Heart left ventricle (tissue), 16 donors: ENCODE results near the gene BLID. TPM values are rescaled to one million over a fixed set of nuclear protein-coding genes. Genes with fewer than 3 reads are reported as not detected.

Experiments used
- ATAC-seq, 4 donors: fragments of 200-7000 bp; cut with Tn5 transposase; one replicate each; pipeline ENCODE4 v1.9.1; 2020 to 2022; ENCODE audit warnings: moderate library complexity in 4 of 4, mild to moderate bottlenecking in 3 of 4, moderate number of reproducible peaks in 1 of 4
- DNase-seq, 5 donors: peaks; one replicate each; pipeline ENCODE4 v3.0.0-alpha.2; 2020
- H3K27ac ChIP-seq, 12 donors: fragments of 200-600 bp; sonication (generic) in 4 of 12; one replicate each; pipeline versions ENCODE4 v1.5.0 to v1.8.0; 2016 to 2022; ENCODE audit warnings: mild to moderate bottlenecking in 2 of 12
- H3K27me3 ChIP-seq, 9 donors: fragments of 200-600 bp; sonication (generic) in 2 of 9; one replicate each; pipeline versions ENCODE4 v1.5.1 to v1.8.0; 2016 to 2022; ENCODE audit warnings: mild to moderate bottlenecking in 3 of 9
- H3K36me3 ChIP-seq, 9 donors: fragments of 200-600 bp; sonication (generic) in 2 of 9; one replicate each; pipeline versions ENCODE4 v1.5.0 to v1.8.0; 2018 to 2022; ENCODE audit warnings: mild to moderate bottlenecking in 2 of 9
- H3K4me1 ChIP-seq, 12 donors: fragments of 200-600 bp; sonication (generic) in 4 of 12; one replicate each; pipeline versions ENCODE4 v1.5.0 to v1.8.0; 2016 to 2022; ENCODE audit warnings: mild to moderate bottlenecking in 3 of 12
- H3K4me3 ChIP-seq, 12 donors: fragments of 200-600 bp; sonication (generic) in 4 of 12; one replicate each; pipeline versions ENCODE4 v1.5.0 to v1.8.0; 2017 to 2022; ENCODE audit warnings: mild to moderate bottlenecking in 9 of 12, moderate library complexity in 4 of 12
- H3K9me3 ChIP-seq, 12 donors: fragments of 200-600 bp; sonication (generic) in 4 of 12; one replicate each; pipeline versions ENCODE4 v1.5.0 to v1.8.0; 2016 to 2022; ENCODE audit warnings: mild to moderate bottlenecking in 1 of 12
- CTCF ChIP-seq, 12 donors: fragments of 200-600 bp; sonication (generic) in 4 of 12; IDR thresholded peaks; one replicate each; pipeline versions ENCODE4 v1.5.0 to v1.8.0; 2018 to 2022; ENCODE audit warnings: antibody characterized with exemption in 12 of 12, mild to moderate bottlenecking in 5 of 12
- POLR2A ChIP-seq, 2 donors: fragments of 450-650 bp; IDR thresholded peaks; one replicate each; pipeline ENCODE4 v1.6.1; 2017; ENCODE audit warnings: antibody characterized with exemption in 2 of 2, mild to moderate bottlenecking in 2 of 2, moderate library complexity in 2 of 2
- WGBS, 4 donors: extraction: QIAGEN DNeasy Blood & Tissue Kit in 2 of 4; methylation state at CpG; one replicate each; pipeline versions ENCODE4 v1.1.5 to v1.1.7; 2013 to 2018; 5-methylcytosine and 5-hydroxymethylcytosine counted together
- intact Hi-C, 10 donors: fragments of 100-400 bp; cut with DNase I; formaldehyde crosslinking; loops; one replicate each; pipeline versions ENCODE4 v1.11.1 to v1.14.2; 2022
- polyA plus RNA-seq, 2 donors: library from polyadenylated mRNA; stranded (reverse); fragments of 200-250 nt; gene quantifications; one replicate each; pipeline ENCODE4 v1.2.3, GENCODE V29; 2013
- total RNA-seq, 9 donors: library from RNA; depleted of rRNA in 2 of 9; stranded (reverse); fragments of >200 nt in 2 of 9; fragmentation: NEBNext Ultra II Directional in 3 of 9; extraction: Animal tissue kit (Norgen Biotek cat#: 25700) in 3 of 9; gene quantifications; one replicate each; pipeline versions ENCODE4 v1.1.0 to v1.2.4, GENCODE V29; 2016 to 2023
- donor health status: ischemic (EF 13 %, LVEDD 7.1; RV severe dilation, severe dysfunction).
- donor health status: healthy with polysubstance abuse.
- donor health status: DM: no; HTN: yes; CAD: no.
- donor health status: DM: no; HTN: no; CAD: no.
- donor health status: ischemic (EF 25% LVEDD 6.9; RV normal size, moderate dysfunction).
- donor health status: ischemic (EF 25% LVEDD 5.7; RV mildly dilated, moderate dysfunction).
- donor health status: healthy.
- donor health status: DM: yes; HTN: yes; CAD: no.
- donor health status: ischemic (EF 35%, LVEDD 5.7; RV mildly dilated, moderate dysfunction).
- donor health status: nonischemic (EF 11% LVEDD 7.7; RV severe dilation, severe dysfunction).
- donor health status: DM: yes; HTN: yes; CAD: no.
- donor health status: PGD.
- donor health status: ischemic (EF 29% LVEDD 5.4; RV normal size, mild dysfunction).
- donor health status: nonischemic (EF 23%, LVEDD 6.1; RV moderate dilation, normal function).

BLID gene
- total and polyA plus RNA-seq, 11 donors = not detected

GRCh38 chr11:122094836-122095235 is 21.2 kb downstream of the BLID start:
- peaks cover 0 to 35% (median 6%) of the 10 kb centered on the region in 9 donors for H3K36me3 ChIP-seq
- DNase-seq (no peak), ATAC-seq (no peak)
- 82 to 91% (median 87%) methylated on average over 4 of the region's 4 CpGs for WGBS, 4 donors
- H3K27ac ChIP-seq = peak overlapping the region in 1 of 12 donors; percentile 90
- TF ChIP-seq CTCF (IDR thresholded peaks at IDR 0.05) (no peak), POLR2A (IDR thresholded peaks at IDR 0.05) (no peak)
- peaks cover 0 to 23% (median 6%) of the 10 kb centered on the region in 12 donors for H3K4me1 ChIP-seq
- H3K27me3 ChIP-seq = peaks cover 0 to 23% (median 4%) of the 10 kb centered on the region in 9 donors
- peaks cover 0 to 5% (median 0%) of the 10 kb centered on the region in 12 donors for H3K9me3 ChIP-seq
- H3K4me3 ChIP-seq = peak overlapping the region in 1 of 12 donors; percentile 69
- intact Hi-C loops = loop anchor here in 4 of 10 donors (5.0 to 10.0 kb wide), 3 partner anchors 58 to 350 kb away; no protein-coding TSS in a partner anchor

GRCh38 chr11:122093731-122094275 is 22.2 kb downstream of the BLID start:
- TF ChIP-seq POLR2A (IDR thresholded peaks at IDR 0.05) (no peak), CTCF (IDR thresholded peaks at IDR 0.05) (no peak)
- Histone ChIP-seq H3K9me3 (peaks cover 0 to 5% (median 0%) of the 10 kb centered on the region in 12 donors), H3K4me1 (peaks cover 0 to 26% (median 7%) of the 10 kb centered on the region in 12 donors), H3K36me3 (peaks cover 0 to 38% (median 6%) of the 10 kb centered on the region in 9 donors), H3K4me3 (no peak overlapping the region), H3K27ac (peak overlapping the region in 1 of 12 donors; percentile 90), H3K27me3 (peaks cover 0 to 14% (median 1%) of the 10 kb centered on the region in 9 donors)
- intact Hi-C loops = loop anchor here in 3 of 10 donors (10.0 kb wide), 2 partner anchors 69 to 349 kb away; no protein-coding TSS in a partner anchor
- DNase-seq (no peak), ATAC-seq (peak in 1 of 4 donors; percentile 52)
- 81 to 95% (median 89%) methylated on average over 5 of the region's 5 CpGs for WGBS, 4 donors

- TF ChIP-seq CTCF (IDR thresholded peaks at IDR 0.05) (no peak), POLR2A (IDR thresholded peaks at IDR 0.05) (no peak)
- Histone ChIP-seq H3K4me1 (peaks cover 0 to 31% (median 8%) of the 10 kb centered on the region in 12 donors), H3K4me3 (no peak overlapping the region), H3K9me3 (peaks cover 0 to 5% (median 0%) of the 10 kb centered on the region in 12 donors), H3K36me3 (peaks cover 0 to 48% (median 6%) of the 10 kb centered on the region in 9 donors), H3K27me3 (no peaks in the 10 kb centered on the region), H3K27ac (peak overlapping the region in 1 of 12 donors; percentile 32)
- ATAC-seq (no peak), DNase-seq (no peak)
- intact Hi-C loops = loop anchor here in 3 of 10 donors (10.0 kb wide), 2 partner anchors 67 to 347 kb away; no protein-coding TSS in a partner anchor
- WGBS, 4 donors = 98% methylated on average over 1 of the region's 1 CpG
These were observed 24.2 kb downstream of the BLID start for GRCh38 chr11:122091835-122092234.

- TF ChIP-seq CTCF (IDR thresholded peaks at IDR 0.05) (no peak), POLR2A (IDR thresholded peaks at IDR 0.05) (no peak)
- no peaks in the 10 kb centered on the region for H3K27me3 ChIP-seq
- no peak overlapping the region for H3K4me3 ChIP-seq
- H3K4me1 ChIP-seq = peaks cover 0 to 41% (median 7%) of the 10 kb centered on the region in 12 donors
- ATAC-seq = peak in 2 of 4 donors; percentile 47 to 57
- intact Hi-C loops = loop anchor here in 1 of 10 donors (10.0 kb wide), 1 partner anchor 54 kb away; no protein-coding TSS in a partner anchor
- peak overlapping the region in 9 of 12 donors; percentile 13 to 85 (median 42) for H3K27ac ChIP-seq
- WGBS, 4 donors = 29 to 41% (median 36%) methylated on average over 1 of the region's 1 CpG
- DNase-seq = no peak
- H3K9me3 ChIP-seq = peaks cover 0 to 5% (median 0%) of the 10 kb centered on the region in 12 donors
- peaks cover 0 to 43% (median 6%) of the 10 kb centered on the region in 9 donors for H3K36me3 ChIP-seq
These were observed 26.9 kb downstream of the BLID start for GRCh38 chr11:122089111-122089510.
